HepG2 (cell line): ENCODE data around the gene SPAG9.

Source experiments
- CHD4 ChIP-seq: fragments of 200-600 bp; sonication (generic); IDR thresholded peaks from 2 replicates; pipeline ENCODE4 v1.7.0; 2017; ENCODE audit warnings: mild to moderate bottlenecking, low read length, borderline replicate concordance
- ERF ChIP-seq: IDR thresholded peaks from 2 replicates; pipeline ENCODE4 v1.6.1; 2018; ENCODE audit warnings: missing biosample characterization, missing genetic modification reagents
- KDM1A ChIP-seq: IDR thresholded peaks from 2 replicates; pipeline ENCODE4 v1.6.1; 2016; ENCODE audit warnings: missing compliant biosample characterization
- MAFF ChIP-seq: IDR thresholded peaks from 2 replicates; pipeline ENCODE4 v1.6.1; 2011; ENCODE audit warnings: low read depth, low read length, improper control_type of control experiment
- PBX2 ChIP-seq: IDR thresholded peaks from 2 replicates; pipeline ENCODE4 v1.6.1; 2016; ENCODE audit warnings: control low read depth
- USF2 ChIP-seq, 2 experiments: sonication (generic) in 1 of 2; formaldehyde crosslinking in 1 of 2; IDR thresholded peaks; 2 replicates each; pipeline versions ENCODE4 v1.5.1 to v1.6.1; 2011 to 2020; ENCODE audit warnings: borderline replicate concordance in 1 of 2, low read depth in 1 of 2, low read length in 1 of 2, mild to moderate bottlenecking in 1 of 2, missing genetic modification reagents in 1 of 2, moderate library complexity in 1 of 2
- ZKSCAN1 ChIP-seq: fragments of 150-350 bp; IDR thresholded peaks from 2 replicates; pipeline ENCODE4 v1.6.1; 2014; ENCODE audit warnings: low read length

DNA sequence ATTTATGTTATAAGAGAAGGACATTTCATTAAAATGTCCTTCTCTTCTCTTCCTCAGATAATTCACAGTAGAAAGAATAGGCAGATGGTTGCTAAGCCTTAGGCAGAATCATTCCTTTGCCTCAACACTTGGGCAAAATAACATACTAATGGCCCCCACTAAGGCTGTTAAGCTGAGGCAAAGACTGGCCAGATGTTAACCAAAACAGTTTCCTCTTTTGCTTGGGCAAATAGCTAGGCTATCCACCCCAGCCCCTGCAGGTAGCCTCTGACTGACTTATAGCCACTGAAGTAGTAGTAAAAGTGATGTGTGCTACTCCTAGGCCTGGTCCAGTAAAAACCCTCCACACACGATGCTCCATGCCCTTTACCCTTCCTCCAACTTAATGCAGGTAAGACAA lies 55.2 kb downstream of the SPAG9 start:
- no peak for TF ChIP-seq MAFF
- no peak for TF ChIP-seq ZKSCAN1
- no peak for TF ChIP-seq ERF (CRISPR knock-in tag)
- no peak for TF ChIP-seq KDM1A
- no peak for TF ChIP-seq USF2 (IDR thresholded peaks at IDR 0.05; ENCODE audit: low read depth, low read length)
- TF ChIP-seq USF2 (CRISPR knock-in tag; IDR thresholded peaks at IDR 0.05; ENCODE audit: borderline replicate concordance): no peak
- TF ChIP-seq CHD4: no peak
- TF ChIP-seq PBX2 (CRISPR knock-in tag): no peak
